Posterior vena cava (tissue), 2 donors: ENCODE data around the gene KCTD13. TPM values are rescaled to one million over a fixed set of nuclear protein-coding genes. Genes with fewer than 3 reads are reported as not detected.
"Not testable (repeated sequence)": the region's sequence is repeated elsewhere in the genome, so short reads cannot be mapped to it uniquely, and the experiment has no call there.

ENCODE experiments used
- DNase-seq: peaks from one replicate; pipeline ENCODE4 v3.0.0-alpha.2; 2020; ENCODE audit warnings: low spot score
- intact Hi-C, 2 donors: fragments of 100-400 bp; cut with DNase I; formaldehyde crosslinking; loops; one replicate each; pipeline versions ENCODE4 v1.14.1 to v1.14.2; 2022 to 2023
- total RNA-seq, 2 donors: library from RNA; stranded (reverse); fragmentation: NEBNext Ultra II Directional; extraction: Animal tissue kit (Norgen Biotek cat#: 25700); gene quantifications; one replicate each; pipeline ENCODE4 v1.2.1, GENCODE V29; 2021
- donor health status: DM: yes; HTN: yes; CAD: no.
- donor health status: DM: yes; HTN: yes; CAD: no.

KCTD13 gene
- total RNA-seq, 2 donors from 2014 or later = 13.1 to 16.1 TPM

GRCh38 chr16:29911676-29912010, 14.4 kb downstream of the KCTD13 start:
- intact Hi-C loops = no loop called here
- DNase-seq = no peak

GRCh38 chr16:29910819-29911675, 15.0 kb downstream of the KCTD13 start:
- intact Hi-C loops = no loop called here
- no peak for DNase-seq

- intact Hi-C loops, DNase-seq: not testable (repeated sequence)
Measured at GRCh38 chr16:29909851-29910250, 16.2 kb downstream of the KCTD13 start.

GRCh38 chr16:29909391-29909790, 16.6 kb downstream of the KCTD13 start:
- no peak for DNase-seq
- intact Hi-C loops = no loop called here

GRCh38 chr16:29908719-29909220, 17.3 kb downstream of the KCTD13 start:
- intact Hi-C loops = no loop called here
- peak; percentile 9 for DNase-seq

GRCh38 chr16:29907973-29908372, 18.1 kb downstream of the KCTD13 start:
- no peak for DNase-seq
- intact Hi-C loops = no loop called here

GRCh38 chr16:29906520-29907244, 19.3 kb downstream of the KCTD13 start:
- intact Hi-C loops = no loop called here
- DNase-seq = peak; percentile 64

GRCh38 chr16:29905668-29906067, 20.4 kb downstream of the KCTD13 start:
- intact Hi-C loops = no loop called here
- DNase-seq = no peak

GRCh38 chr16:29904947-29905346, 21.1 kb downstream of the KCTD13 start:
- intact Hi-C loops = no loop called here
- DNase-seq = no peak

- no peak for DNase-seq
- intact Hi-C loops = no loop called here
Measured at GRCh38 chr16:29903590-29903989, 22.4 kb downstream of the KCTD13 start.

GRCh38 chr16:29901607-29901945, 24.4 kb downstream of the KCTD13 start:
- no peak for DNase-seq
- intact Hi-C loops = no loop called here

- DNase-seq = no peak
- intact Hi-C loops = no loop called here
Measured at GRCh38 chr16:29900888-29901606, 25.0 kb downstream of the KCTD13 start.

- intact Hi-C loops = no loop called here
- peak; percentile 85 for DNase-seq
Measured at GRCh38 chr16:29900102-29900887, 25.7 kb downstream of the KCTD13 start, which contains the start of gene ASPHD1. ASPHD1 (plus strand) TSS chr16:29900488; CDS start chr16:29900972, 484 bp downstream.

GRCh38 chr16:29899516-29900101, 26.4 kb downstream of the KCTD13 start, which contains the start of gene SEZ6L2:
SEZ6L2 (minus strand) TSS chr16:29899550; CDS start chr16:29899019, 531 bp downstream.
- intact Hi-C loops = no loop called here
- peak; percentile 92 for DNase-seq

GRCh38 chr16:29898804-29899515, 27.1 kb downstream of the KCTD13 start:
- intact Hi-C loops = no loop called here
- DNase-seq = no peak

GRCh38 chr16:29898135-29898803, 27.8 kb downstream of the KCTD13 start:
- DNase-seq = no peak
- intact Hi-C loops = no loop called here

GRCh38 chr16:29897333-29897732, 28.7 kb downstream of the KCTD13 start:
- intact Hi-C loops = no loop called here
- DNase-seq = no peak

- intact Hi-C loops = no loop called here
- no peak for DNase-seq
Measured at GRCh38 chr16:29896841-29897240, 29.2 kb downstream of the KCTD13 start.
